ENCODE measurements around the gene FRMD8.

- TF ChIP-seq REST (IDR thresholded peaks at IDR 0.05; ENCODE audit: borderline replicate concordance) (no peak), RAD21 (conservative IDR thresholded peaks at IDR 0.05) (no peak), CTCF (IDR thresholded peaks at IDR 0.05; ENCODE audit: poor library complexity, severe bottlenecking) (no peak), EP300 (conservative IDR thresholded peaks at IDR 0.05; ENCODE audit: poor library complexity, severe bottlenecking) (no peak), EZH2 (IDR thresholded peaks at IDR 0.05; ENCODE audit: borderline replicate concordance, insufficient read depth, low read length, poor library complexity, severe bottlenecking) (no peak), MXI1 (conservative IDR thresholded peaks at IDR 0.05; ENCODE audit: poor library complexity, severe bottlenecking) (no peak), POLR2AphosphoS5 (IDR thresholded peaks at IDR 0.05) (no peak), TAF1 (IDR thresholded peaks at IDR 0.05; ENCODE audit: low read depth) (no peak)
Observed at GRCh38 chr11:65353376-65353775, 33.1 kb upstream of the FRMD8 start.

Data from neural cell (in vitro differentiated cells).